HG03354 (cell line): Measurements from ENCODE around the gene OPN1MW.
"Not testable (repeated sequence)": the region's sequence is repeated elsewhere in the genome, so short reads cannot be mapped to it uniquely, and the experiment has no call there.

ENCODE experiments used
- ATAC-seq: cut with Tn5 transposase; IDR thresholded peaks from one replicate; pipeline ENCODE4 v1.9.1; 2021; ENCODE audit warnings: mild to moderate bottlenecking; ENCODE audit not compliant: unreplicated experiment, poor library complexity, severe bottlenecking

Gene OPN1MW

GRCh38 chrX:154182296-154182695 is at the start of gene OPN1MW:
TSS of gene OPN1MW (plus strand) at chrX:154182596. CDS start at chrX:154182678, 82 bp downstream.
- ATAC-seq = not testable (repeated sequence)

GRCh38 chrX:154135458-154136229 is 46.8 kb upstream of the OPN1MW start:
- ATAC-seq = no peak

GRCh38 chrX:154136627-154137161 is 45.7 kb upstream of the OPN1MW start:
- no peak for ATAC-seq

GRCh38 chrX:154138857-154139256 is 43.5 kb upstream of the OPN1MW start:
- no peak for ATAC-seq

GRCh38 chrX:154140206-154140605 is 42.2 kb upstream of the OPN1MW start:
- no peak for ATAC-seq

GRCh38 chrX:154140742-154141141 is 41.7 kb upstream of the OPN1MW start:
- ATAC-seq = no peak

- no peak for ATAC-seq
Measured at GRCh38 chrX:154142386-154142785, 40.0 kb upstream of the OPN1MW start.

- ATAC-seq = no peak
Measured at GRCh38 chrX:154142950-154143745, 39.2 kb upstream of the OPN1MW start.

- ATAC-seq = not testable (repeated sequence)
Measured at GRCh38 chrX:154144010-154144409, 38.4 kb upstream of the OPN1MW start, which contains the start of gene OPN1LW. TSS of gene OPN1LW (plus strand) at chrX:154144243. CDS start at chrX:154144284, 41 bp downstream.

- not testable (repeated sequence) for ATAC-seq
Measured at GRCh38 chrX:154151030-154151429, 31.4 kb upstream of the OPN1MW start.

GRCh38 chrX:154156221-154156620 is 26.2 kb upstream of the OPN1MW start:
- ATAC-seq = not testable (repeated sequence)

- ATAC-seq = not testable (repeated sequence)
Measured at GRCh38 chrX:154157207-154157606, 25.2 kb upstream of the OPN1MW start.

- not testable (repeated sequence) for ATAC-seq
Measured at GRCh38 chrX:154159345-154159744, 23.1 kb upstream of the OPN1MW start.

GRCh38 chrX:154164902-154165301 is 17.5 kb upstream of the OPN1MW start:
- not testable (repeated sequence) for ATAC-seq

GRCh38 chrX:154168384-154168783 is 14.0 kb upstream of the OPN1MW start:
- not testable (repeated sequence) for ATAC-seq

- peak; percentile 76 for ATAC-seq
Measured at GRCh38 chrX:154172535-154172943, 9.9 kb upstream of the OPN1MW start.

GRCh38 chrX:154174356-154174755 is 8.0 kb upstream of the OPN1MW start:
- not testable (repeated sequence) for ATAC-seq

GRCh38 chrX:154183794-154184193 is 1.4 kb downstream of the OPN1MW start:
- not testable (repeated sequence) for ATAC-seq

- ATAC-seq = not testable (repeated sequence)
Measured at GRCh38 chrX:154192846-154193245, 10.4 kb downstream of the OPN1MW start.

- ATAC-seq = not testable (repeated sequence)
Measured at GRCh38 chrX:154194316-154194715, 11.9 kb downstream of the OPN1MW start.
